IMR-90 (cell line): Measurements from ENCODE around the gene HLA-DMB. TPM values are rescaled to one million over a fixed set of nuclear protein-coding genes. Genes with fewer than 3 reads are reported as not detected.

Experiments used
- ATAC-seq: fragments of 200-7000 bp; cut with Tn5 transposase; 2 replicates; pipeline ENCODE4 v1.9.1; 2020; ENCODE audit warnings: low read depth, mild to moderate bottlenecking, moderate library complexity
- BruUV-seq: library from RNA; stranded (reverse); fragments of 400-500 nt; replicated peaks from 2 replicates; lab custom pipeline; 2021; lab: Mats Ljungman, UMichigan
- CTCF ChIA-PET: fragments of 300-600 bp; formaldehyde crosslinking; extraction: SDS; loops from one replicate; lab custom pipeline; 2021; ENCODE audit warnings: antibody characterized with exemption; lab: Yijun Ruan, JAX
- POLR2A ChIA-PET: fragments of 300-600 bp; sonication (Branson Sonifier 250); formaldehyde crosslinking; loops from one replicate; lab custom pipeline; 2022; ENCODE audit warnings: antibody characterized with exemption; ENCODE audit not compliant: unreplicated experiment; lab: Charles Lee
- DNase-seq: peaks from one replicate; pipeline ENCODE4 v3.0.0; 2013
- H2AFZ ChIP-seq: replicated peaks from 2 replicates; pipeline ENCODE3; 2013; ENCODE audit warnings: low read length, mild to moderate bottlenecking; ENCODE audit not compliant: poor library complexity
- H2AK5ac ChIP-seq: 2 replicates; pipeline ENCODE4 v1.6.1; 2013; ENCODE audit warnings: low read depth, low read length, inconsistent platforms
- H2AK9ac ChIP-seq: replicated peaks from 2 replicates; pipeline ENCODE3; 2013; ENCODE audit warnings: mild to moderate bottlenecking, low read depth, low read length, moderate library complexity; ENCODE audit not compliant: poor library complexity
- H2BK120ac ChIP-seq: 2 replicates; pipeline ENCODE4 v1.6.1; 2013; ENCODE audit warnings: low read depth, low read length, inconsistent platforms
- H2BK15ac ChIP-seq: 3 replicates; pipeline ENCODE4 v1.6.1; 2013; ENCODE audit warnings: low read depth, low read length, inconsistent platforms
- H2BK20ac ChIP-seq: 2 replicates; pipeline ENCODE4 v1.6.1; 2013; ENCODE audit warnings: low read depth, mild to moderate bottlenecking, inconsistent platforms, low read length, moderate library complexity
- H2BK5ac ChIP-seq: 2 replicates; pipeline ENCODE4 v1.6.1; 2013; ENCODE audit warnings: mild to moderate bottlenecking, low read depth, low read length, inconsistent platforms; ENCODE audit not compliant: poor library complexity, severe bottlenecking
- H3K14ac ChIP-seq: replicated peaks from 2 replicates; pipeline ENCODE4 v1.6.1; 2013; ENCODE audit warnings: low read depth, low read length, inconsistent platforms
- H3K18ac ChIP-seq: 2 replicates; pipeline ENCODE4 v1.6.1; 2013; ENCODE audit warnings: low read depth, low read length, control low read depth
- H3K23ac ChIP-seq: 2 replicates; pipeline ENCODE4 v1.6.1; 2013; ENCODE audit warnings: low read depth, low read length, inconsistent platforms
- H3K27ac ChIP-seq: 2 replicates; pipeline ENCODE4 v1.5.1; 2013; ENCODE audit warnings: mild to moderate bottlenecking, control low read depth, low read length; ENCODE audit not compliant: insufficient read depth
- H3K27me3 ChIP-seq: 2 replicates; pipeline ENCODE4 v1.6.1; 2013; ENCODE audit warnings: low read length; ENCODE audit not compliant: control insufficient read depth, insufficient read depth
- H3K36me3 ChIP-seq: 2 replicates; pipeline ENCODE4 v1.6.1; 2013; ENCODE audit warnings: low read length, mixed read lengths; ENCODE audit not compliant: control insufficient read depth, insufficient read depth
- H3K4ac ChIP-seq: 2 replicates; pipeline ENCODE4 v1.6.1; 2013; ENCODE audit warnings: low read depth, low read length, inconsistent platforms
- H3K4me1 ChIP-seq: 2 replicates; pipeline ENCODE4 v1.6.1; 2013; ENCODE audit warnings: low read length, mixed read lengths; ENCODE audit not compliant: control insufficient read depth, insufficient read depth
- H3K4me2 ChIP-seq: 2 replicates; pipeline ENCODE4 v1.6.1; 2013; ENCODE audit warnings: low read depth, mild to moderate bottlenecking, control low read depth, low read length, moderate library complexity
- H3K4me3 ChIP-seq: 2 replicates; pipeline ENCODE4 v1.5.1; 2013; ENCODE audit warnings: low read depth, mild to moderate bottlenecking, control low read depth, low read length, moderate library complexity; ENCODE audit not compliant: insufficient read depth
- H3K56ac ChIP-seq: 2 replicates; pipeline ENCODE4 v1.6.1; 2013; ENCODE audit warnings: low read length, inconsistent platforms; ENCODE audit not compliant: insufficient read depth; ENCODE audit errors: extremely low read depth
- H3K79me1 ChIP-seq, 2 experiments: 2 replicates each; pipeline ENCODE4 v1.6.1; 2013; ENCODE audit warnings: low read length in 2 of 2, inconsistent platforms in 1 of 2, low read depth in 1 of 2
- H3K9ac ChIP-seq: 2 replicates; pipeline ENCODE4 v1.6.1; 2013; ENCODE audit warnings: low read depth, low read length, control low read depth
- H3K9me1 ChIP-seq: 2 replicates; pipeline ENCODE4 v1.6.1; 2013; ENCODE audit warnings: low read length, inconsistent platforms; ENCODE audit not compliant: insufficient read depth
- H3K9me3 ChIP-seq: 2 replicates; pipeline ENCODE4 v1.6.1; 2013; ENCODE audit warnings: low read length; ENCODE audit not compliant: control insufficient read depth, insufficient read depth
- H4K20me1 ChIP-seq: 2 replicates; pipeline ENCODE4 v1.6.1; 2013; ENCODE audit warnings: low read length, inconsistent platforms; ENCODE audit not compliant: insufficient read depth
- H4K5ac ChIP-seq: 2 replicates; pipeline ENCODE4 v1.6.1; 2013; ENCODE audit warnings: mild to moderate bottlenecking, low read depth, low read length, control low read depth
- H4K8ac ChIP-seq, 2 experiments: 2 replicates each; pipeline ENCODE4 v1.6.1; 2013; ENCODE audit warnings: low read depth in 2 of 2, low read length in 2 of 2, control low read depth in 1 of 2, inconsistent platforms in 1 of 2
- H4K91ac ChIP-seq: 2 replicates; pipeline ENCODE4 v1.6.1; 2013; ENCODE audit warnings: low read depth, low read length, inconsistent platforms; ENCODE audit not compliant: insufficient read depth
- CEBPB ChIP-seq: IDR thresholded peaks from 2 replicates; pipeline ENCODE4 v1.6.1; 2012; ENCODE audit warnings: low read depth, low read length, improper control_type of control experiment
- CHD1 ChIP-seq: IDR thresholded peaks from 2 replicates; pipeline ENCODE4 v1.6.1; 2012; ENCODE audit warnings: low read depth, low read length, improper control_type of control experiment
- ELK1 ChIP-seq: fragments of 150-350 bp; IDR thresholded peaks from 2 replicates; pipeline ENCODE4 v1.6.1; 2016; ENCODE audit warnings: low read depth, mild to moderate bottlenecking, low read length, moderate library complexity, borderline replicate concordance
- MAFK ChIP-seq: IDR thresholded peaks from 2 replicates; pipeline ENCODE4 v1.6.1; 2012; ENCODE audit warnings: low read depth, low read length, improper control_type of control experiment
- MAZ ChIP-seq: IDR thresholded peaks from 2 replicates; pipeline ENCODE4 v1.6.1; 2012; ENCODE audit warnings: low read depth, mild to moderate bottlenecking, low read length, improper control_type of control experiment, moderate library complexity, borderline replicate concordance
- MXI1 ChIP-seq: IDR thresholded peaks from 2 replicates; pipeline ENCODE4 v1.6.1; 2012; ENCODE audit warnings: low read depth, mild to moderate bottlenecking, low read length, moderate library complexity, borderline replicate concordance
- POLR2A ChIP-seq: IDR thresholded peaks from 2 replicates; pipeline ENCODE4 v1.6.1; 2012; ENCODE audit warnings: mild to moderate bottlenecking, low read depth, low read length
- RAD21 ChIP-seq: IDR thresholded peaks from 2 replicates; pipeline ENCODE4 v1.6.1; 2012; ENCODE audit warnings: low read length, improper control_type of control experiment
- RCOR1 ChIP-seq: IDR thresholded peaks from 2 replicates; pipeline ENCODE4 v1.6.1; 2012; ENCODE audit warnings: mild to moderate bottlenecking, low read length, improper control_type of control experiment; ENCODE audit not compliant: insufficient replicate concordance
- SMC3 ChIP-seq: fragments of 150-350 bp; IDR thresholded peaks from 2 replicates; pipeline ENCODE4 v1.6.1; 2016; ENCODE audit warnings: low read depth, mild to moderate bottlenecking, antibody characterized with exemption, low read length, moderate library complexity
- dilution Hi-C: fragments of 300-500 bp; cut with HindIII; formaldehyde crosslinking; loops from one replicate; pipeline ENCODE4 v1.14.3; 2018; ENCODE audit warnings: low sequenced_read_pairs; ENCODE audit not compliant: unreplicated experiment
- in situ Hi-C: fragments of 300-500 bp; cut with MboI; formaldehyde crosslinking; loops from 3 replicates; pipeline ENCODE4 v1.14.3; 2019; ENCODE audit warnings: low sequenced_read_pairs, inconsistent platforms, mixed read lengths
- intact Hi-C: fragments of 100-400 bp; cut with micrococcal nuclease; formaldehyde crosslinking; loops from 2 replicates; pipeline ENCODE4 v1.10.0; 2022
- polyA plus RNA-seq, 3 experiments: library from polyadenylated mRNA; depleted of rRNA; stranded (reverse); fragments of >200 nt; gene quantifications; 2 replicates each; pipeline ENCODE4 v1.2.3, GENCODE V29; 2012; ENCODE audit warnings: low replicate concordance in 1 of 3
- total RNA-seq: library from RNA; depleted of rRNA; stranded (reverse); fragments of >200 nt; gene quantifications from 2 replicates; pipeline ENCODE4 v1.2.3, GENCODE V29; 2012

Gene HLA-DMB
- total and polyA plus RNA-seq, 2 of the 4 experiments (the other 2 are of a cell fraction) = 0.18 to 0.19 TPM

GRCh38 chr6:32945953-32946352 lies 5.1 kb upstream of the HLA-DMB start:
- H2AK9ac ChIP-seq = no peak overlapping the region
- H2BK120ac ChIP-seq = no peak overlapping the region
- no TSS peak for BruUV-seq
- H2AFZ ChIP-seq = no peak overlapping the region
- H3K4me2 ChIP-seq = no peak overlapping the region
- H2BK5ac ChIP-seq = peak overlapping the region; percentile 65
- no peak overlapping the region for H3K9ac ChIP-seq
- no peak overlapping the region for H4K5ac ChIP-seq
- H4K20me1 ChIP-seq = no peaks in the 10 kb centered on the region
- H3K9me1 ChIP-seq = peaks cover 6% of the 10 kb centered on the region
- H3K27ac ChIP-seq = no peak overlapping the region
- H4K91ac ChIP-seq = no peak overlapping the region
- no peak overlapping the region for H3K56ac ChIP-seq
- H3K14ac ChIP-seq = no peak overlapping the region
- POLR2A ChIA-PET = no interaction called here
- H3K4me1 ChIP-seq = peaks cover 9% of the 10 kb centered on the region
- no peaks in the 10 kb centered on the region for H3K9me3 ChIP-seq
- H3K27me3 ChIP-seq = no peaks in the 10 kb centered on the region
- no peaks in the 10 kb centered on the region for H3K36me3 ChIP-seq
- H3K4ac ChIP-seq = no peak overlapping the region
- in situ Hi-C loops (no loop called here), dilution Hi-C loops (no loop called here), intact Hi-C loops (no loop called here)
- H2BK20ac ChIP-seq = no peak overlapping the region
- ATAC-seq (no peak), DNase-seq (no peak)
- H3K23ac ChIP-seq = no peak overlapping the region
- no peaks in the 10 kb centered on the region for H3K79me1 ChIP-seq
- no peak overlapping the region for H3K4me3 ChIP-seq
- TF ChIP-seq CHD1 (no peak), MAZ (no peak), POLR2A (no peak), CEBPB (no peak), ELK1 (no peak), MAFK (no peak), RAD21 (no peak), MXI1 (no peak), SMC3 (no peak), RCOR1 (no peak)
- H3K18ac ChIP-seq = no peak overlapping the region
- CTCF ChIA-PET = no interaction called here
- no peak overlapping the region for H2AK5ac ChIP-seq
- H2BK15ac ChIP-seq = no peak overlapping the region
- no peak overlapping the region for H4K8ac ChIP-seq
